Activated CD8-positive, alpha-beta memory T cell treated with anti-CD3 and anti-CD28 coated beads, Interleukin-2, amount 50 U/mL, for 1 hour (primary cell): ENCODE data around the gene TMOD2.

ENCODE experiments used
- DNase-seq: peaks from one replicate; pipeline ENCODE4 v3.0.0-alpha.2; 2020; ENCODE audit errors: extremely low read depth

TMOD2 gene

DNA sequence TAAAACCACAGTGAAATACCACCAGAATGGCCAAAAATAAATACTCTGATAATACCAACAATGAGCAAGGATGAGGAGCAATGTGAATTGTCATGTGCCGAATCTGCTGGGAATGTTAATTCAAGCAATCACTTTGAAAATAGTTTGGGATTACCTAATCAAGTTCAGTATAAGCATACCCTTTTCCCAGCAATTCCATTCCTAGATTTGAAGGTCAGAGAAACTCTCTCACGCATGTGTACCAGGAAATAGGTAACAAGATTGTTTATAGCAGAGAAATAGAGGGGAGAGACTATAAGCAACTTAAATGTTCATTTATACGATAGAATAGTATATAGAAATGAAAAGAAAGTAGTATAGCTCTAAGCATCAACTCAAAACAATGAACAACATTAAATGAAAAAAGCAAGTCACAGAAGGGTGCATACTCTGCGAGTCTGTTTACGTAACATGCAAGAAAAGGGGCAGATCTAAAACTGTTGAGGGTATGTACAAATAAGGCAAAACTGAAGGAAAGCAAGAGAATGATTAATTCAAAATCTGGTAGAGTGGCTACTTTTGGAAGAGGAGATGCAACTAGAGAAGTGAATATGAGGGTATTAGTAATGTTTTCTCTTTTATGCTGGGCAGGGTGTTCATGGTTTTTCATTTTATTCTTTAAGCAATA is 105.5 kb downstream of the TMOD2 start:
- DNase-seq = no peak

GRCh38 chr15:51861557-51862359 is 110.4 kb downstream of the TMOD2 start:
- DNase-seq = peak; percentile 32

GRCh38 chr15:51863131-51863530 is 111.7 kb downstream of the TMOD2 start:
- no peak for DNase-seq

GRCh38 chr15:51864408-51865056 is 113.1 kb downstream of the TMOD2 start:
- DNase-seq = no peak

- no peak for DNase-seq
Observed at GRCh38 chr15:51865317-51865716, 113.9 kb downstream of the TMOD2 start.
